HuH-7.5 (cell line): Measurements from ENCODE around the gene DEK.

Experiments used
- DNase-seq: peaks from one replicate; pipeline ENCODE4 v3.0.0; 2011; ENCODE audit warnings: low spot score

Gene DEK

DNA sequence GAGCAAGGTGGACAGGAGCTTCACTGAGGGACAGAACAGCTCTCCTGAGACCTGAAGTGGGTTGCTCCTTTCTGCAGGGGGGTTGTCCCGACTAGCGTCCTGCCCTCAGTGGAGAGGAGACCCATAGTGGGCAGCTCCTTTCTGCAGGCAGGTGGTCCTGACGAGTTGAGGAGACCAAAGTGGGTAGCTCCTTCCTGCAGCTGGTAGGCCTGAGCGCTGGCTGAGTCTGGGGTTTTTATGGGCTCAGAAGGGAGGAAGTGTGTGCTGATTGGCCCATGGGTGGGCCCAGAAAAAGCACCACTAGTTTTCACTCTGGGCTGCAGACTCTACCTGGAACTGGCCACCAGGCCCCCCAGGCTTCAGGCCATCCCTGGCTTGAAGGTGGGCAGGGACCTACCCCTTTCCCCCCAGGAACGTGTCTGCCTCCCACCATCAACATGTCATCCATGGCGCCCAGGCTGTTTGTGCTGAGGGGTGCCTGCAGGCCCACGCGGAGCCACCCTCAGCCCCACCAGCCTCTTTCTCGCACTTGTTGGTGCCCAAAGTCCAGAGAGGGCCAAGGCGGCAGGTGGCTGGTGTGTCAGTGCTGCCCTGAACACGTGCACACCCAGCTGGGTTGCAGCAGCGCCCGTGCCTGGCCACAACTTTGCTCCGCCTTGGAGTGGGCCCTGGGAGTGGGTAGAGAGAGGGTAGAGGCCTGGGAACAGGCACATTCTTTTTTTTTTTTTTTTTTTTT, 1.6 kb upstream of the DEK start:
- DNase-seq, result no peak

DNA sequence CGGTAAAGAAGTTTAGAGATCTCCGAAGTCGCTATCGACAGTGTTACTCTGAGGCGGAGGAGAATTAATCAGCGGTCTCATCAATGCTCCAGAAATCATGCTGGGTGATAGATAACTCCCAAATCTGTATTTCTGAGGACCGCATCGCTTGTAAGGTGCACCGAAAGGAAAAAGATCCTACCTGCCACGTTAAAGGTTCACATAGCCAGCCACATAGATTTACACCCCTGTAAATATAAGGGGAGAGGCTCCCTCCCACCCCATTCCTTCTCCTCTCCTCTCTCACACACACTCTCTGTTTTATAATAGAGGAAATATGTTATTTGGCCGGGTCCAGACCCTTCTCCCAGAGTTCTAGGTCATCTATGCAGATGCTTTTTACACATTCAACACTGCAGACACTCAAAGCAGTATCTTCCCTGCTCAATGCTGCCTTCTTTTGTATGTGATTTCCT, 620 bp upstream of the DEK start:
- no peak for DNase-seq

DNA sequence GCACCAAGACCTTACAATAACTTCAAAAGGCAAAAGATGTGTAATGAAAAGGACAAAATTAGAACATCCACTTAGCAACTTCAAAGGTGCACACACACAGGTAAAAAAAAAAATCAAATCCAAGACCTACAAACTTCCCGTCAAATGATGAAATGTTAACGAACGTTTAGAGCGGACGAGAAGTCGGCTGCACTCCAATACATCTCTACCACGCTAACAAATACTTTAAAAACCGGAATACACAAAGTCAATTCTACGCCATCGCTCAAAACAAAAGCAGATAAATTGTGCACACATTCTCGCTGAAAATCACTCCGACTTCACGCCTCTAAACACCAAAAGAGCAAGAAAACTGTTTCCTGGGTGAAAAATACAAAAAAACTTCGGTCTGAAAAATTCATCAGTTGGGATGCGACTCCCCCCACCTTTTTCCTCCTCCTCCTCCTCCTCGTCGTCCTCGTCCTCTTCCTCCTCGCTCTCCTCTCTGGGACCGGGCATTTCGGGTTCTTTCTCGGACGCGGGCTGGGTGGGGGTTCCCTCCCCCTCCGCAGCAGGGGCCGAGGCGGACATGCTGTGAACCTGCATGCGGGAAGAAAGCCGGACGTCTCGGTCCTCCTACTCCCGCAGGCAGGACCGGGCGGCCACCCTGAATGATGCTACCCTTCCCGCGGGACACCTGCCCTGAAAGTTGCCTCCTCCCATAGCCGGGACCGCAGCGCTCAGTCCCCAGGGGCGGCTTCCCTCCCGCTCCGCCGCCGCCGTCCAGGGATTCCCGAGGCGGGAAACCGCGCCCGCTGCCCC, 712 bp downstream of the DEK start:
- DNase-seq, result no peak

DNA sequence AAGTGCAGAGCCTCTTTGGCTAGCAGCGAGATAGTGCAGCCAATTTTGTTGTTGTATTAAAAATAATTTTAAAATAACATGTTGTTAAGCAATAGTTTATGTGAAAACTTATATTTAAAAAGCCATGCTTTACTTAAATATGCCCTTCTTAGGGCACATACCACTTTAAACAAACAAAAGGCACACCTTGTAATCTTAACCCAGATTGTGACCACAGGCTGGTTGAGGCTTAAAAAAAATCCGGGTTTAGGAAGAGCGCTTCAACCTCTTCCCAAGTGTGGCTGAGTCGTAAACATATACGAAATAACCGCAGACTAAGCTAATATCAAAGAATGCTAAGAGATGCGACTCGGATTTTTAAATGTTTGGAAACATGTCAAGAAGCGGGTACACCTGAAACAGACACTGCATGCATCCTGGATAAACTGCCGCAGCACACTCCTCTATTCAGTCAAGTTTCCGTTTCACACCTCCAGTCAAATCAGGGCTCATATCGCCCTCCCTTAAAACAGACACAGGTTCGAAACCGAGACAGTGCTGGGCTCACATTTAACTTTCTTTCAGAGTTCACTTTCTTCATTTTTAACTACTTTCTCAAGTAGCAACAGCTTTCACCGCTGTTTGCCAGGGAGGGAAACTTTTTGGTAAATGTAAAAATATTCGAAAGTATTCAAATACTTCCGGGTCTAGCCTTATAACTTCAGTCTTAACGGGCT, 1.5 kb downstream of the DEK start:
- DNase-seq, result no peak

DNA sequence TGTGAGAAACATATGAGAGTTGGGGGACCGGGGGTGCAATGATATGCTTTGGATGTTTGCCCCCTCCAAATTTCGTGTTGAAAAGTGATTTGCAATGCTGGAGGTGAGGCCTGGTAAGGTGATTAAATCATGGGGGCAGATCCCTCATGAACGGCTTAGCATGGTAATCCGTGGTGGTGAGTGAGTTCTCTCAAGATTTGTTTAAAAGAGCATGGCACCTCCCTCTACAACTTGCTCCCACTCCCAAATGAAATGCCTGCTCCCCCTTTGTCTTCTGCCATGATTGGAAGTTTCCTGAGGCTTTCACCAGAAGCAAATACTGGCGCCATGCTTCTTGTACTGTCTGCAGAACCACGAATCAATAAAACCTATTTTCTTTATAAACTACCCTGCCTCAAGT, 2.5 kb downstream of the DEK start:
- DNase-seq, result no peak

DNA sequence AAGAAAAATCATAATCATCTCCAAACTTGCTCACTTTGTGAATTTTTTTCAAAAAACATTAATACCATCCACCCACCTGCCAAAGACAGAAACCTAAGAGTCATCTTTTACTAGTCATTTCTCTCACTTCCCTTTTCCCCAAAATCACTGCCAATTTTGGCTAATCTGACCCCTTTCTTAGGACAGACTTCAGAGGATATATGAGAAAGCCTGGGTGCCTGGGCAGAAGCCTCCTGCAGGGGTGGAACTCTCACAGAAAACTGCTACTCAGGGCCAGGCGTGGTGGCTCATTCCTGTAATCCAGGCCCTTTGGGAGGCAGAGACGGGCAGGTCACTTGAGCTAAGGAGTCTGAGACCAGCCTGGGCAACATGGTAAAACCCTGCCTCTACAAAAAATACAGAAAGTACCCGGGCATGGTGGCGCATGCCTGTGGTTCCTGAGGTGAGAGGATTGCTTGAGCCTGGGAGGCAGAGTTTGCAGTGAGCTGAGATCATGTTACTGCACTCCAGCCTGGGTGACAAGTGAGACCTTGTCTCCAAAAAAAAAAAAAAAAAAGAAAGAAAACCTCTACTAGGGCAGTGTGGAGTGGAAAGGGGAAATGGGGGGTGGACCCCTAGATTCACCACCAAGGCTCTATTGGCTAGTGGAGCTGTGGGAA, 3.8 kb downstream of the DEK start:
- DNase-seq, result no peak

DNA sequence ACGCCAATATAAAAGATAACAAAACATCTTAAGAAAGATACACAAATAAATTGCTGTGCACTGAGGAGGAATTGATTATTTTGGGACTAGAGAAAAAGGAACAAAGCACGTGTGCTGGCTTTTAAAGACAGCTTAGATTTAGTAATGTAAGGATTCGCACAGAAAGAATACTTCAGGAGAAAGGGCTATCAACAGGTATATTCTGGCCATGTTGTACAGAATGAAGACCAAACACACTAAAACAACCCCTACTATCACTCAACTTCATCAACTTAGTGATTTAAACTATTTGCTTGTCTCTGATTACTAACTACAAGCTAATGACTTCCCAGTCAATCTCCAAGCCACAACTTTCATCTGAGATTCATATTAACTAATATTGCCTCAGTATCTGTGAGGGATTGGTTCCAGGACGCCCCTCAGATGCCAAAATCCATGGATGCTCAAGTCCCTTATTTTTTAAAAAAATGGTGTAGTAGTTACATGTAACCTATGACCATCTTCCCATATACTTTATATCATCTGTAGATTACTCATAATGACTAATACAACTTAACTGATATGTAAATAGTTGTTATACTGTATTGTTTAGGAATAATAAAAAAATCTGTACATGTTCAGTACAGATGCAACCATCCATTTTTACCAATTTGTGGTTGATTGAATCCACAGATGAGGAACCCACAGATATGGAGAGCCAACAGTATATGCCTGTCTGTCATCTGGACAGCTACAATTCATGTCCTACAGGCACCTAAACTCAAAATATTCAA, 4.5 kb downstream of the DEK start:
- no peak for DNase-seq

DNA sequence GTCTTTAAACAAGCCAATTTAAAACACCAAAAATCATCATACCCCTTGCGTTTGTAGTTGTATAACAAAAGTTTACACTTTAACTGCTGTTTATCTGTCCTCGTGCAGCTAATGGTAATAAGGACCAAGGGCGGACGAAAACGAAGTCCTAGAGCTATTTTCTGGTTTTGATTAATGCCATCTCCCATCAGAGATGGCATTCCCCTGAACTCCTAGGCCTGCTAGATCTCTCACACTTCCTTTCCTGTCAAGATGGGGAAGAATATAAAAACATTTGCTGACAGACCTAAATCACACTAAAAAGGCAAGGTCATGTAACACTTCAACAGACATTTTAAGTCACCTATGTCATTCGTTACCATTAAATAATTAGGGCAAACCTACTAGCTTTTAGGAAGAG, 9.5 kb downstream of the DEK start:
- DNase-seq, result no peak

DNA sequence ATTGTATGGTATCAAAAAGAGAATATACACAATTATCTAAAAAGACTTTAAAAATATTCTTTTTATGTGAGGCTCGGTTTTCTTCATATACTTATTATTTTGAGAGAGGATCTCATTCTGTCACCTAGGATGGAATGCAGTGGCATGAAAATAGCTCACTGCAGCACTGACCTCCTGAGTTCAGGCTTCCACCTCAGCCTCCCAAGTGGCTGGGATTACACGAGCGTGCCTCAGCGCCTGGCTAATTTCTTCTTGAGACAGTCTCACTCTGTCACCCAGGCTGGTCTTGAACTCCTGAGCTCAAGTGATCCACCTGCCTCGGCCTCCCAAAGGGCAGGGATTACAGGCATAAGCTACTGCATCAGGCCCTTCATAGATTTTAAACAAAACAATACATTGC, 10.7 kb downstream of the DEK start:
- no peak for DNase-seq

DNA sequence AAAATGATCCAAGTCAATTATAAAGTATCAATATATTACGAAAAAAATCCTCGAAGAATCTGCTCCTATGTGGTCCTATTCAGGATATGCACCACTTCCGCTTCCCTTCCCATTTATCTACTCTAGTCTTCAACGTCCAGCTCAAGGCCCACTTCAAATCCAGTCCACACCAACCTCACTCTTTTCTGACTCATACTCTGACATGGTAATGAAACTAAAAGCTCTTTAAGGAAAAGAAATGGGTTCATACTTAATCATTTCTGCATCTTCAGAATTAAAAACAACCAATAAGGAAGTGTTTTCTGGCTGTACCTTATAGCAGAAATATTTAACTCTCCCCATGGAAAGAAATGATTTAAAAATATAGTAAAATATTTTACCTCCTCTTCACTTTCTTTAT, 15.1 kb downstream of the DEK start:
- no peak for DNase-seq

DNA sequence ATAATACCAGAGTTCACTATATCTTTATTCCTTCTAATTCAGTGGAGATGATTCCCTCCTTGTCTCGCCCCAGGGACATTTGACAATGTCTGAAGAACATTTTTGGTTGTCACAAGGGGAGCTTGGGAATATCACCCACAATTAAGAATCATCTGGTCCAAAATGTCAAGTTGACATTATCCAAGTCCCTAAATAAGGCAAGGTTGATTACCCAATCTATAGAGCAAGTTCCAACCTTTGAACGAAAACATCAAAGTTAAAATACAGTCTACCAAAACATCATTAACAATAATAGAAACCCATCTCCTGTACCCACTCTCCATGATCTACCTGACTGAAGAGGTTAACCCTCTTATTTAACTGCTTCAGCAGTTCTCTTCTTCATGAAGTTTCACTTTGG, 15.6 kb downstream of the DEK start:
- no peak for DNase-seq

DNA sequence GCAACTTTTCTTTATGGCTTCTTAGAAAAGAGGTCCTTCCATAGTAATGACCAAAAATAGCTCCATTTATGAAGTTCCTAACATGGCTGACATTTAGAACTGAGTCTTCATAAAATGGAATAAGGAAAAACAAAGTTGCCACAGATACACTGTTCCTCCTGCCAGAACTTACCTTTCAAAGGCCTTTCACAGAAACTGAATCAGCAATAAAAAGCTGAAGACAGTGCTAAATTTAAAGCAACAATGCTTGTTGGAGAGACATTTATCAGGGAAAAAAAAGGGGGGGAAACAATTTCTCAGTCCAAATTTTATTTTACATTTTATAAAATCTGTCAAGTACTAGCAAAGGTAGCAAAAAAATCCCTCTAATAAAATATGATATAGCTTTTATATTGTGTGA, 17.3 kb downstream of the DEK start:
- DNase-seq, result no peak

DNA sequence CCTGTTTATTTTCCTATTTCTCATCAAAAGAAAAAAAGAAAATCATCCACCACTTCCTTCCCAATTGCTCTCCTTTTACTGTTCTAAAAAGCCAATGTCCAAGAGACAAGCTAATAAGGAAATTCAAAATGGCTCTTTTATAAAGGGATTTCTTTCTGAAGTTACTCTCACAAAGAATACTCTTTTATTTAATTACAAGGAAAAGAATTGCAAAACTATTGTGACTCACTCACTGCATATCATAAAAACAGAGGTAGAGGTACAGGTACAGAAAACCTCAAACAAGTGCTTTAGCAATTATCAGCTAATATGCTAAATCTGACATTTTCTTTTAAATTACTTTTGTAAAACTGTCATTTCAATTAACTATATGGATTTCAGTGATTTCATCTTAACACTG, 18.1 kb downstream of the DEK start:
- no peak for DNase-seq

DNA sequence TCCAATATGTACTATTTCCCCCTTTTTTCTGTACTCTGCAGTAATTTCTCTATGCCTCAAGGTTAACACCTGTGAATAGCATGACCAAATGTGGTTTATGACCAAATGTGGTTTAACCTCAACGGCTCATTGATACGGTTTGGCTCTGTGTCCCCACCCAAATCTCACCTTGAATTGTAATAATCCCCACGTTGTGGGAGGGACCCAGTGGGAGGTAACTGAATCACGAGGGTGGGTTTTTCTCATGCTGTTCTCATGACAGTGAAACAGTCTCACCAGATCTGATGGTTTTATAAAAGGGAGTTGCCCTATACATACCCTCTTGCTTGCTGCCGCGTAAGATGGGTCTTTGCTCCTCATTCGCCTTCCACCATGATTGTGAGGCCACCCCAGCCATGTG, 18.7 kb downstream of the DEK start:
- no peak for DNase-seq

DNA sequence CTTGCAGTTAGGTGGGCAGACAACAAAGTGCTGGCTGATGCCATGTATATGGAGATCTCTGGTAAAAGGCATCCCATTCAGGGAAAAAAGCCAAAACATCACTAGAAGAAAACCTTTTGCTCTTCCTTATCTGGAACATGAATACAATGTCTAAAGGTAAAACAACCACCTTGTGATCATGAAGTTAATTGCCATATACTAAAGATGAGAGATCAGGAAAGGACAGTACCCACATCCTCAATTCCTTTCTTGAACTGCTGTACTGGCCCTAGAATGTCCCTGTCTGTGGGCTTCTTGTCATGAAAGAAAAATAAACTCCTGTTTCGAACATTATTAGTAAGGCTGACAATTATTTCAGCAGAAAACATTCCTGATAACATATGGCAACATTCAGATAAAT, 19.3 kb downstream of the DEK start:
- DNase-seq, result no peak

DNA sequence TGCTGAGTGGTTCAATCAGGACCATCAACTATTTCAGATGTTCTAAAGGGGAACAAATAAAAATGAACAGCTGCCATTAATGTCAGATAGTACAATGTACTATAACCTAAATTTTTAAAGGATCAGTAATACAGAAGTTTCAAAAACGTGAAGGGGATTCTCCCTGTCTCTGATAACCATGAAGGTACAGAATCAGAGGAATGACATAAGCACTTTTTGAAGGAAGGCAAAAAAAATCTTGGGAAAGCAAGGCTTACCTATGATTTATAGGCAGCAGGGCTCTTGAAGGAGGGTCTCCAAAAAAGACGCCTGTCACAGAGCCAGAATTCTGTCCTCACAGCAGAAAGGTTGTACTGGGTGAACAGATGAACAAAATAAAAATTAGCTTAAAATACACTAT, 20.1 kb downstream of the DEK start:
- no peak for DNase-seq

DNA sequence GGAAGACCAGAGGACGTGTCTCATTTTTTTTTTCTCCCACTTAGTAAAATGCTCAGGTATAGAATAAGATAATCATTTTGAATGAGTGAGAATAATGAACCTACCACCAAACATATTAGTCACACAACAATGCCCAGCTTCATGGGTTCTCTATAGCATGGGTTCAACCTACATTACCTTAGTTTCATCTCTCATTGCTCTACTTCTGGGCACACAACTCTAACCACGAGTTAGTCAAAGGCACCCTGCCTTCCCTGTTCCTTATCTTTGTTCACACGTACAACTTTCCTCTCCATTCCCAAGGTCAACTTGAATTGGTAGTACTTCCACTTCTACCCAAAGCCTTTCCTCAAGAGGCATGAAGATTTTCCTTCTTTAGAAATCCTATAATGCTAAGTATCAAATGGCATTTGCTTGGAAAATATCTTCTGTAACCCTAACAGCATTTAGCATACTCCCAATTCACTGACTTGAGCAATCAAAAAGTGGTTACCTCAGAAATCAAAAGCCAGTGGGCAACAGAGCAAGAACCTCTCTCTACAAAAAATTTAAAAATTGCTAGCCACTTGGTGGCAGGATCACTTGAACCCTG, 20.9 kb downstream of the DEK start:
- no peak for DNase-seq

DNA sequence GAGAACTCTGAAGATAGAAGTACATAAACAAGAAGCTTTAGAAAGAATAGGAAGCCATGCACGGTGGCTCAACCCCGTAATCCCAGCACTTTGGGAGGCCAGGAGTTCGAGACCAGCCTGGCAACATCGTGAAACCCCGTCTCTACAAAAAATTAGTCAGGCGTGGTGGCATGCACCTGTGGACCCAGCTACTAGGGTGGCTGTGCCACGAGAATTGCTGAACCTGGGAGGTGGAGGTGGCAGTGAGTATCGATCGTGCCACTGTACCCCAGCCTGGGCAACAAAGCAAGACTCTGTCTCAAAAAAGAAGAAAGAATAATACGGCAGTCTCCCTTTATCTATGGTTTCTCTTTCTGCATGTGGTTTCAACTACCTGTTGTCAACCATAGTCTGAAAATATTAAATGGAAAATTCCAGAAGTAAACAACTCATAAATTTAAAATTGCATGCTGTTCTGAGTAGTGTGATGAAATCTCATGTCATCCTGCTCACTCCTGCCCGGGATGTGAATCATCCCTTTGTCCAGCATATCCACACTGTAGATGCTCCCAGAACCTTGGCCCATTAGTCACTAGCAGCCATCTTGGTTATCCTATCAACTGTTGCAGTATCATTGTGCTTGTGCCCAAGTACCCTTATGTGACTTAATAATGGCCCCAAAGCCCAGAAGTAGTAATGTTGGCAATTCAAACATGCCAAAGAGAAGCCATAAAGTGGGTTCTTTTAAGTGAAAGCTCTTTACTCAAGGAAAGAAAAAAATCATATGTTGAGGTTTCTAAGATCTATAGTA, 22.1 kb downstream of the DEK start:
- DNase-seq, result no peak

DNA sequence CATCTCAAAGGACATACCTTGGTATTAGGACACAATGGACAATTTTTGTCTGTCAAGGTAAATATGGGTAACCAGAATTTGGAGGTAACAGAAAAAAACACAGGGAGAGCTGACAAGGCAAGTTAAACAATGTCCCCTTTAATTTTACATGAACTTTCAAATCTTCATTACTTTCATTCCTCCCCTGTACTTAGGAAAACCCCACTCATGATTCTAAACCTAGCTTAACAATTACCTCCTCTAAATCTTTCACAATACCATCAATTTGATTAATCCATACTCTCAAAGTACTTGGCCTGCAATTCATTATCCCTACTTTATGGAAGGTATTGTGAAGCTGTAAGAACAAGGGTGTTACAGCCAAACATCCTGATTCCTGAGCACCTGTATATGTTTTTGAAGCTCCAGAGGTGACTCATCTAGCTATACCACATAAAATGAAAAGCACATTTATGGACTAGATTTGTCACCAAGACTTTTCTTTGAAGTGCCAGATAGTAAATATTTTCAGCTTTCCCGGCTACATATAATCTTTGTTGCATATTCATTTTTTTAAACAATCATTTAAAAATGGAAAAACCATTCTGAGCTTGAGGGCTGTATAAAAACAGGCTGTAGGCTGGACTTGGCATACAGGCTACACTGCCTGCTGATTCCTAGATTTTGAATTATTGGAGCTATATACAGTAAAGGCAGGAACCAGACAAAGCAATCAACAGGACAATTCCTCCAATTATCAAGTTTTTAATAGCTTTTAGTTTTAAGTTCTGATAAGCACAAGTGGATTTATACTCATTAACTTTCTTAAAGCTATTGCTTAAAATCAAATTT, 22.9 kb downstream of the DEK start:
- DNase-seq, result no peak

DNA sequence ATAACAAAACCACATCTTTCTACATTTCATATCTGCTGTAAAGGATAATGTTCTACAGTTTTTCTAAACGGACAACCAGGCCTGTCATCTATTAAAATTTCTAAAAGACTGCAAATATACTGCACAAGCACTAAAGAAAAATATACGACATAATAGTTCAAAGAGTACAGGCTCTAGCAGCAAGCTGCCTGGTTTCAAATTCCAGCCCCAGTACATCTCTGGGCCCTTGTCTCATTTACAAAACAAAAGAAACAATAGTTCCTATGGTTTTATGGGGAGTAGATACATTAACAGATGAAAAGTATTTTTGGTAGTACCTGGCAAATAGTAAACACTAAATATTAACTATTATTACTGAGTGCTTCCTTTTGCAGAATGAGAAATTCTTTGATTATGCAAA, 24.1 kb downstream of the DEK start:
- DNase-seq, result no peak
